HL-60 (cell line): ENCODE results near the gene IFNL2.

Experiments
- POLR2AphosphoS5 ChIP-seq: IDR thresholded peaks from 2 replicates; pipeline ENCODE4 v1.6.1; 2012; ENCODE audit warnings: low read depth
- TF ChIP-seq, protein P1 (sequence below): IDR thresholded peaks from one replicate; pipeline ENCODE4 v1.5.1; 2011; ENCODE audit warnings: low read length, control low read depth, inconsistent platforms; ENCODE audit not compliant: insufficient read depth

- TF ChIP-seq, protein P1, sequence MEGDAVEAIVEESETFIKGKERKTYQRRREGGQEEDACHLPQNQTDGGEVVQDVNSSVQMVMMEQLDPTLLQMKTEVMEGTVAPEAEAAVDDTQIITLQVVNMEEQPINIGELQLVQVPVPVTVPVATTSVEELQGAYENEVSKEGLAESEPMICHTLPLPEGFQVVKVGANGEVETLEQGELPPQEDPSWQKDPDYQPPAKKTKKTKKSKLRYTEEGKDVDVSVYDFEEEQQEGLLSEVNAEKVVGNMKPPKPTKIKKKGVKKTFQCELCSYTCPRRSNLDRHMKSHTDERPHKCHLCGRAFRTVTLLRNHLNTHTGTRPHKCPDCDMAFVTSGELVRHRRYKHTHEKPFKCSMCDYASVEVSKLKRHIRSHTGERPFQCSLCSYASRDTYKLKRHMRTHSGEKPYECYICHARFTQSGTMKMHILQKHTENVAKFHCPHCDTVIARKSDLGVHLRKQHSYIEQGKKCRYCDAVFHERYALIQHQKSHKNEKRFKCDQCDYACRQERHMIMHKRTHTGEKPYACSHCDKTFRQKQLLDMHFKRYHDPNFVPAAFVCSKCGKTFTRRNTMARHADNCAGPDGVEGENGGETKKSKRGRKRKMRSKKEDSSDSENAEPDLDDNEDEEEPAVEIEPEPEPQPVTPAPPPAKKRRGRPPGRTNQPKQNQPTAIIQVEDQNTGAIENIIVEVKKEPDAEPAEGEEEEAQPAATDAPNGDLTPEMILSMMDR, result no peak
- TF ChIP-seq POLR2AphosphoS5, result no peak
Measured at GRCh38 chr19:39299404-39299803, 31.2 kb downstream of the IFNL2 start.
